Breast epithelium (tissue), 3 donors: ENCODE measurements around the gene PRKX.

Experiments
- POLR2A ChIP-seq: fragments of 450-650 bp; IDR thresholded peaks from one replicate; pipeline ENCODE4 v1.6.1; 2016; ENCODE audit warnings: antibody characterized with exemption, mild to moderate bottlenecking, moderate library complexity
- POLR2AphosphoS5 ChIP-seq, 3 donors: sonication (generic); formaldehyde crosslinking; IDR thresholded peaks; one replicate each; pipeline ENCODE4 v1.6.1; 2017; ENCODE audit warnings: antibody characterized with exemption in 3 of 3
- TF ChIP-seq, protein P1 (sequence below), 3 donors: fragments of 450-650 bp; IDR thresholded peaks; one replicate each; pipeline ENCODE4 v1.5.1; 2016 to 2017; ENCODE audit warnings: antibody characterized with exemption in 3 of 3, mild to moderate bottlenecking in 3 of 3, moderate library complexity in 3 of 3

DNA sequence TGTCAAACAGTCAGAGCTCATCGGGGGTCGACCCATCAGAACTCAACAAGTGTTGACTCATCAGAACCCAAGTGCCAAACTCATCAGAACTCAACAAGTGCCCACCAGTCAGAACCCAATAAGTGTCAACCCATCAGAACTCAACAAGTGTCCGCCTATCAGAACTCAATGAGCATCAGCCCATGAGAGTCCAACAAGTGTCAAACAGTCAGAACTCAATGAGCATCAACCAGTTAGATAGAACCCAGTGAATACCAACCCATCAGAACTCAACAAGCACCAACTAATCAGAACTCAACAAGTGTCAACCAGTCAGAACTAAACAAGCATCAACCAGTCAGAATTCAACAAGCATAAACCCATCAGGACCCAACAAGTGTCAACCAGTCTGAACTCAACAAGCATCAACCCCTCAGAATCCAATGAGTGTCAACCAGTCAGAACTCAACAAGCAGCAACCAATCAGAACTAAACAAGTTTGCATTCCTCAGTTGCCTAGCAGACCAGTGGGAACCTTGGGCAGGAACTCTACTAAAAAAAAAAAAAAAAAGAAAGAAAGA lies 115.3 kb downstream of the PRKX start:
- TF ChIP-seq, protein P1, sequence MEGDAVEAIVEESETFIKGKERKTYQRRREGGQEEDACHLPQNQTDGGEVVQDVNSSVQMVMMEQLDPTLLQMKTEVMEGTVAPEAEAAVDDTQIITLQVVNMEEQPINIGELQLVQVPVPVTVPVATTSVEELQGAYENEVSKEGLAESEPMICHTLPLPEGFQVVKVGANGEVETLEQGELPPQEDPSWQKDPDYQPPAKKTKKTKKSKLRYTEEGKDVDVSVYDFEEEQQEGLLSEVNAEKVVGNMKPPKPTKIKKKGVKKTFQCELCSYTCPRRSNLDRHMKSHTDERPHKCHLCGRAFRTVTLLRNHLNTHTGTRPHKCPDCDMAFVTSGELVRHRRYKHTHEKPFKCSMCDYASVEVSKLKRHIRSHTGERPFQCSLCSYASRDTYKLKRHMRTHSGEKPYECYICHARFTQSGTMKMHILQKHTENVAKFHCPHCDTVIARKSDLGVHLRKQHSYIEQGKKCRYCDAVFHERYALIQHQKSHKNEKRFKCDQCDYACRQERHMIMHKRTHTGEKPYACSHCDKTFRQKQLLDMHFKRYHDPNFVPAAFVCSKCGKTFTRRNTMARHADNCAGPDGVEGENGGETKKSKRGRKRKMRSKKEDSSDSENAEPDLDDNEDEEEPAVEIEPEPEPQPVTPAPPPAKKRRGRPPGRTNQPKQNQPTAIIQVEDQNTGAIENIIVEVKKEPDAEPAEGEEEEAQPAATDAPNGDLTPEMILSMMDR (IDR thresholded peaks at IDR 0.05) = no peak
- TF ChIP-seq POLR2AphosphoS5 (IDR thresholded peaks at IDR 0.05) (no peak), POLR2A (no peak)
